ENCODE data around the gene ERG28. TPM values are rescaled to one million over a fixed set of nuclear protein-coding genes. Genes with fewer than 3 reads are reported as not detected.
A peak's percentile ranks its signal among the peaks of the same experiment; 100 is the strongest.

ERG28 gene
- total RNA-seq, 1 donor from 2014 or later: 36.1 TPM

- no peak overlapping the region for H3K4me3 ChIP-seq
- no peaks in the 10 kb centered on the region for H3K36me3 ChIP-seq
- no peaks in the 10 kb centered on the region for H3K9me3 ChIP-seq
- intact Hi-C loops (cut with DNase I): no loop called here
- H3K27ac ChIP-seq: no peak overlapping the region
- no peaks in the 10 kb centered on the region for H3K27me3 ChIP-seq
- TF ChIP-seq CTCF (IDR thresholded peaks at IDR 0.05): no peak
- ATAC-seq: no peak
- no peak for DNase-seq
- no peaks in the 10 kb centered on the region for H3K4me1 ChIP-seq
Measured at GRCh38 chr14:75625034-75625433, 35.6 kb downstream of the ERG28 start.

GRCh38 chr14:75619548-75619947 is 41.1 kb downstream of the ERG28 start:
- DNase-seq (no peak), ATAC-seq (no peak)
- Histone ChIP-seq H3K27me3 (no peaks in the 10 kb centered on the region), H3K36me3 (no peaks in the 10 kb centered on the region), H3K9me3 (no peaks in the 10 kb centered on the region), H3K27ac (no peak overlapping the region), H3K4me3 (no peak overlapping the region), H3K4me1 (no peaks in the 10 kb centered on the region)
- TF ChIP-seq CTCF (IDR thresholded peaks at IDR 0.05): no peak
- intact Hi-C loops (cut with DNase I): no loop called here

- peaks cover 5% of the 10 kb centered on the region for H3K4me1 ChIP-seq
- no peaks in the 10 kb centered on the region for H3K27me3 ChIP-seq
- intact Hi-C loops (cut with DNase I): no loop called here
- peak overlapping the region; percentile 17 for H3K27ac ChIP-seq
- peak; percentile 93 for ATAC-seq
- no peaks in the 10 kb centered on the region for H3K36me3 ChIP-seq
- H3K9me3 ChIP-seq: no peaks in the 10 kb centered on the region
- no peak overlapping the region for H3K4me3 ChIP-seq
- TF ChIP-seq CTCF (IDR thresholded peaks at IDR 0.05): no peak
- DNase-seq: peak; percentile 69
Measured at GRCh38 chr14:75615200-75615599, 45.5 kb downstream of the ERG28 start.

- ATAC-seq: peak; percentile 34
- H3K4me3 ChIP-seq: no peak overlapping the region
- TF ChIP-seq CTCF (IDR thresholded peaks at IDR 0.05): no peak
- no peaks in the 10 kb centered on the region for H3K27me3 ChIP-seq
- peaks cover 8% of the 10 kb centered on the region for H3K4me1 ChIP-seq
- intact Hi-C loops (cut with DNase I): no loop called here
- H3K9me3 ChIP-seq: no peaks in the 10 kb centered on the region
- H3K27ac ChIP-seq: peak overlapping the region; percentile 17
- no peaks in the 10 kb centered on the region for H3K36me3 ChIP-seq
- DNase-seq: no peak
Measured at GRCh38 chr14:75614179-75614578, 46.5 kb downstream of the ERG28 start.

- Histone ChIP-seq H3K27me3 (no peaks in the 10 kb centered on the region), H3K9me3 (no peaks in the 10 kb centered on the region), H3K36me3 (no peaks in the 10 kb centered on the region), H3K4me1 (peaks cover 8% of the 10 kb centered on the region), H3K27ac (no peak overlapping the region), H3K4me3 (no peak overlapping the region)
- no peak for TF ChIP-seq CTCF (IDR thresholded peaks at IDR 0.05)
- DNase-seq (no peak), ATAC-seq (no peak)
- intact Hi-C loops (cut with DNase I): no loop called here
Measured at GRCh38 chr14:75612157-75612556, 48.5 kb downstream of the ERG28 start.

GRCh38 chr14:75610834-75611233 is 49.8 kb downstream of the ERG28 start:
- Histone ChIP-seq H3K36me3 (no peaks in the 10 kb centered on the region), H3K9me3 (no peaks in the 10 kb centered on the region), H3K27ac (peak overlapping the region; percentile 68), H3K4me3 (no peak overlapping the region), H3K27me3 (no peaks in the 10 kb centered on the region), H3K4me1 (peaks cover 8% of the 10 kb centered on the region)
- intact Hi-C loops (cut with DNase I): no loop called here
- DNase-seq (no peak), ATAC-seq (peak; percentile 1)
- TF ChIP-seq CTCF (IDR thresholded peaks at IDR 0.05): no peak

Measured in upper lobe of right lung (tissue), 1 donor.